Ishikawa (cell line): ENCODE data around the gene L1CAM.

Experiments
- CEBPB ChIP-seq: IDR thresholded peaks from 2 replicates; pipeline ENCODE4 v1.6.1; 2012
- CREB1 ChIP-seq: IDR thresholded peaks from 2 replicates; pipeline ENCODE4 v1.6.1; 2012; ENCODE audit warnings: low read depth
- EGR1 ChIP-seq: IDR thresholded peaks from 2 replicates; pipeline ENCODE4 v1.6.1; 2012
- EP300 ChIP-seq: IDR thresholded peaks from 2 replicates; pipeline ENCODE4 v1.6.1; 2012; ENCODE audit warnings: borderline replicate concordance
- FOXM1 ChIP-seq: IDR thresholded peaks from 2 replicates; pipeline ENCODE4 v1.6.1; 2012; ENCODE audit warnings: low read depth, borderline replicate concordance
- MAX ChIP-seq: IDR thresholded peaks from 2 replicates; pipeline ENCODE4 v1.6.1; 2012
- NFIC ChIP-seq: IDR thresholded peaks from 2 replicates; pipeline ENCODE4 v1.6.1; 2012
- RAD21 ChIP-seq: IDR thresholded peaks from 2 replicates; pipeline ENCODE4 v1.6.1; 2012; ENCODE audit warnings: low read depth
- TAF1 ChIP-seq: IDR thresholded peaks from 2 replicates; pipeline ENCODE4 v1.6.1; 2012; ENCODE audit warnings: low read depth, mild to moderate bottlenecking
- TCF12 ChIP-seq: IDR thresholded peaks from 2 replicates; pipeline ENCODE4 v1.6.1; 2012; ENCODE audit warnings: low read depth
- TEAD4 ChIP-seq: IDR thresholded peaks from 2 replicates; pipeline ENCODE4 v1.6.1; 2012
- YY1 ChIP-seq: IDR thresholded peaks from 2 replicates; pipeline ENCODE4 v1.6.1; 2012; ENCODE audit warnings: low read depth
- ZBTB7A ChIP-seq: IDR thresholded peaks from 2 replicates; pipeline ENCODE4 v1.6.1; 2012; ENCODE audit warnings: low read depth
- TF ChIP-seq, protein P1 (sequence below): IDR thresholded peaks from 2 replicates; pipeline ENCODE4 v1.6.1; 2012
- TF ChIP-seq, protein P2 (sequence below): IDR thresholded peaks from 2 replicates; pipeline ENCODE4 v1.6.1; 2012; ENCODE audit warnings: low read depth, mild to moderate bottlenecking

The L1CAM gene

GRCh38 chrX:153903238-153903980 lies 17.4 kb upstream of the L1CAM start:
- no peak for TF ChIP-seq CEBPB
- no peak for TF ChIP-seq EP300
- TF ChIP-seq MAX: no peak
- no peak for TF ChIP-seq NFIC
- no peak for TF ChIP-seq RAD21
- TF ChIP-seq, protein P1, sequence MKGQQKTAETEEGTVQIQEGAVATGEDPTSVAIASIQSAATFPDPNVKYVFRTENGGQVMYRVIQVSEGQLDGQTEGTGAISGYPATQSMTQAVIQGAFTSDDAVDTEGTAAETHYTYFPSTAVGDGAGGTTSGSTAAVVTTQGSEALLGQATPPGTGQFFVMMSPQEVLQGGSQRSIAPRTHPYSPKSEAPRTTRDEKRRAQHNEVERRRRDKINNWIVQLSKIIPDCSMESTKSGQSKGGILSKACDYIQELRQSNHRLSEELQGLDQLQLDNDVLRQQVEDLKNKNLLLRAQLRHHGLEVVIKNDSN: no peak
- TF ChIP-seq TAF1: no peak
- no peak for TF ChIP-seq YY1
- no peak for TF ChIP-seq TEAD4
- no peak for TF ChIP-seq TCF12

GRCh38 chrX:153902385-153902784 lies 16.4 kb upstream of the L1CAM start:
- TF ChIP-seq FOXM1 (no peak), CREB1 (no peak), EGR1 (no peak), TCF12 (no peak), CEBPB (no peak), NFIC (no peak), ZBTB7A (no peak), YY1 (no peak), RAD21 (no peak), MAX (no peak), TAF1 (no peak), TEAD4 (no peak), EP300 (no peak)
- TF ChIP-seq, protein P1: no peak

GRCh38 chrX:153901753-153902140 lies 15.8 kb upstream of the L1CAM start:
- no peak for TF ChIP-seq TEAD4
- TF ChIP-seq MAX: no peak
- TF ChIP-seq TCF12: no peak

- no peak for TF ChIP-seq MAX
Measured at GRCh38 chrX:153900831-153901752, 15.1 kb upstream of the L1CAM start.

GRCh38 chrX:153897899-153898298 lies 11.9 kb upstream of the L1CAM start:
- TF ChIP-seq CREB1: no peak
- no peak for TF ChIP-seq EGR1
- no peak for TF ChIP-seq NFIC
- TF ChIP-seq FOXM1: no peak
- TF ChIP-seq YY1: no peak
- TF ChIP-seq EP300: no peak
- no peak for TF ChIP-seq TAF1
- no peak for TF ChIP-seq CEBPB
- TF ChIP-seq, protein P2, sequence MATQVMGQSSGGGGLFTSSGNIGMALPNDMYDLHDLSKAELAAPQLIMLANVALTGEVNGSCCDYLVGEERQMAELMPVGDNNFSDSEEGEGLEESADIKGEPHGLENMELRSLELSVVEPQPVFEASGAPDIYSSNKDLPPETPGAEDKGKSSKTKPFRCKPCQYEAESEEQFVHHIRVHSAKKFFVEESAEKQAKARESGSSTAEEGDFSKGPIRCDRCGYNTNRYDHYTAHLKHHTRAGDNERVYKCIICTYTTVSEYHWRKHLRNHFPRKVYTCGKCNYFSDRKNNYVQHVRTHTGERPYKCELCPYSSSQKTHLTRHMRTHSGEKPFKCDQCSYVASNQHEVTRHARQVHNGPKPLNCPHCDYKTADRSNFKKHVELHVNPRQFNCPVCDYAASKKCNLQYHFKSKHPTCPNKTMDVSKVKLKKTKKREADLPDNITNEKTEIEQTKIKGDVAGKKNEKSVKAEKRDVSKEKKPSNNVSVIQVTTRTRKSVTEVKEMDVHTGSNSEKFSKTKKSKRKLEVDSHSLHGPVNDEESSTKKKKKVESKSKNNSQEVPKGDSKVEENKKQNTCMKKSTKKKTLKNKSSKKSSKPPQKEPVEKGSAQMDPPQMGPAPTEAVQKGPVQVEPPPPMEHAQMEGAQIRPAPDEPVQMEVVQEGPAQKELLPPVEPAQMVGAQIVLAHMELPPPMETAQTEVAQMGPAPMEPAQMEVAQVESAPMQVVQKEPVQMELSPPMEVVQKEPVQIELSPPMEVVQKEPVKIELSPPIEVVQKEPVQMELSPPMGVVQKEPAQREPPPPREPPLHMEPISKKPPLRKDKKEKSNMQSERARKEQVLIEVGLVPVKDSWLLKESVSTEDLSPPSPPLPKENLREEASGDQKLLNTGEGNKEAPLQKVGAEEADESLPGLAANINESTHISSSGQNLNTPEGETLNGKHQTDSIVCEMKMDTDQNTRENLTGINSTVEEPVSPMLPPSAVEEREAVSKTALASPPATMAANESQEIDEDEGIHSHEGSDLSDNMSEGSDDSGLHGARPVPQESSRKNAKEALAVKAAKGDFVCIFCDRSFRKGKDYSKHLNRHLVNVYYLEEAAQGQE: no peak
- TF ChIP-seq, protein P1: no peak
- TF ChIP-seq MAX: no peak
- no peak for TF ChIP-seq TCF12
- no peak for TF ChIP-seq TEAD4
- no peak for TF ChIP-seq ZBTB7A
- no peak for TF ChIP-seq RAD21

DNA sequence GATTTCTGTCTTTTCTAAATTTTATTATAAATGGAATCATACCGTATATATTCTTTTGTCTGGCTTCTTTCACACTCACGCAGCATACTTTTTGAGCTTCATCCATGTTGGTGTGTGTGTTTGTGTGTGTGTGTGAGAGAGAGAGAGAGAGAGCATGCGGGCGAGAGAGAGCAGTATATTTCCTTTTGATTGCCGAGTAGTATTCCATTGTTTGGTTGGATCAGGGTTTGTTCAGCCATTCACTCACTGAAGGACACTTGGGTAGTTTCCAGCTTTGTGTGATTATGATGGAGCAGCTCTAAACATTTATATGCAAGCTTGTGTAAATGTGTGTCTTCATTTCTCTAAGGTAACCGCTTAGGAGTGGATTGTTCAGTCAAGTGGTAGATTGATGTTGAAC lies 3.1 kb upstream of the L1CAM start:
- TF ChIP-seq TCF12 (no peak), EGR1 (no peak), CEBPB (no peak), FOXM1 (no peak), RAD21 (no peak), EP300 (no peak), CREB1 (no peak), MAX (no peak), NFIC (no peak), YY1 (no peak), ZBTB7A (no peak), TEAD4 (no peak), TAF1 (no peak)
- TF ChIP-seq, protein P2: no peak
- TF ChIP-seq, protein P1: no peak
